ENCODE data around the gene TNFSF4.

- TF ChIP-seq EZH2 (IDR thresholded peaks at IDR 0.05) (no peak), POLR2AphosphoS5 (IDR thresholded peaks at IDR 0.05; ENCODE audit: borderline replicate concordance, low read depth, low read length) (no peak), FOXP2 (optimal IDR thresholded peaks at IDR 0.05; ENCODE audit: control extremely low read depth, extremely low read length, insufficient read depth) (no peak)
Measured at GRCh38 chr1:173137107-173137706, 69.9 kb downstream of the TNFSF4 start.

Data from SK-N-MC (cell line).